ENCODE results near the gene TSHB.

The TSHB gene

DNA sequence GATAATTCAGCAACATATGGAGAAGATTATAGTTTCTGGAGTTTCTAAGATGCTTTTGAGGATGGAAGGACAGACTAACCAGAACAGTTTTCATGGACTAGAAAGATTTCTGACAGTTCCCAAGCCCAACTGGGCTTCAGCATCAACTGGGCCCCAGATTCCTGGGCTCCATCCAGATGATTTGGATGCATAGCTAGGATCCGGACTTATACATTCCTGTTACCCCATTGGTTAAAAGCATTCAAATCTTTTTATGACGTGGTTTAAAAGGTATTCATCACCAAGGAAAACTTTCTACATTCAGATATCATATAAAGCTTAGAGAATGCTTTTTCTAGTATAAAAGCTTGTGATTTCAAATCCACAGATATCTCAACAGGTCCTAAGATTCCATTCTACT lies 29.7 kb downstream of the TSHB start:
- in situ Hi-C loops (cut with MboI; ENCODE audit: low sequenced_read_pairs), result no loop called here

GRCh38 chr1:115060501-115060900 lies 30.9 kb downstream of the TSHB start:
- in situ Hi-C loops (cut with MboI; ENCODE audit: low sequenced_read_pairs), result no loop called here

- in situ Hi-C loops (cut with MboI; ENCODE audit: low sequenced_read_pairs), result no loop called here
Observed at GRCh38 chr1:115062542-115063004, 32.9 kb downstream of the TSHB start.

DNA sequence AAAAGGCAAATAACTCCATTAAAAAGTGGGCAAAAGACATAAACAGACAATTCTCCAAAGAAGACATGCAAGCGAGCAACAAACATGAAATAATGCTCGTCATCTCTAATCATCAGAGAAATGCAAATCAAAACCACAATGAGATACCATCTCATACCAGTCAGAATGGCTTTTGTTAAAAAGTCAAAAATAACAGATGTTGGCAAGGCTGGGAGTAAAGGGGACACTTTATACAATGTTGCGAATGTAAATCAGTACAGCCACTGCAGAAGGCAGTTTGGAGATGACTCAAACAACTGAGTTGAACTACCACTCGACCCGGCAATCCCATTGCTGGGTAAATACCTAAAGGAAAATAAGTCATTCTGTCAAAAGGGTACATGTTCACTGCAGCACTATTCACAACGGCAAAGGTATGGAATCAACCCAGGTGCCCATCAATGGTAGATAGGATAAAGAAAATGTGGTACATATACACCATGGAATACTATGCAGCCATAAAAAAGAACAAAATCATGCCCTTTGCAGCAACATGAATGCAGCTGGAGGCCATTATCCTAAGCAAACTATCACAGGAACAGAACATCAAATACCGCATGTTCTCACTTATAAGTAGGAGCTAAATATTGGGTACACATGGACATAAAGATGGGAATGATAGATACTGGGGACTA lies 33.7 kb downstream of the TSHB start:
- in situ Hi-C loops (cut with MboI; ENCODE audit: low sequenced_read_pairs), result no loop called here

DNA sequence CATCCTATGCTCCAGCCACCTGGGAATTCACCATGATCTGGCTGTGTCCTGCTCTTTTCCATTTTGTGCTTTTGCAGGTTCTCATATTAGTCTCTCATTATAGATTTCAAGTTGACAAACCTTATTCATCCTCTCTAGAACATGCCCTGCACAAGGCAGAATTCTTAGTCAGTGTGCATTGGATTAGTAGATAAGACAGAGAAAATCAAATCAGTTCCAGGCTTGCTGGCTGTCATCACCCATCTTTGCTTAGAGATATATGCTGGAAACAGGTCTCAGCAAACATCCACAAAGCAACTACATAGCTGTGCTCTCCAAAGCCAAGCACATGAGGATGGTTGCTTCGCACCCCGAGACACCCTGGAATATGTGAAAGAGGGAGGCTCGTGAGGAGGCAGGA lies 34.8 kb downstream of the TSHB start:
- in situ Hi-C loops (cut with MboI; ENCODE audit: low sequenced_read_pairs), result no loop called here

- in situ Hi-C loops (cut with MboI; ENCODE audit: low sequenced_read_pairs), result no loop called here
Observed at GRCh38 chr1:115065021-115065420, 35.4 kb downstream of the TSHB start.

GRCh38 chr1:115067161-115067859 lies 37.7 kb downstream of the TSHB start:
- in situ Hi-C loops (cut with MboI; ENCODE audit: low sequenced_read_pairs), result no loop called here

- in situ Hi-C loops (cut with MboI; ENCODE audit: low sequenced_read_pairs), result no loop called here
Observed at GRCh38 chr1:115068826-115069585, 39.4 kb downstream of the TSHB start.

GRCh38 chr1:115069659-115070308 lies 40.2 kb downstream of the TSHB start:
- in situ Hi-C loops (cut with MboI; ENCODE audit: low sequenced_read_pairs), result no loop called here

GRCh38 chr1:115071012-115071664 lies 41.5 kb downstream of the TSHB start:
- in situ Hi-C loops (cut with MboI; ENCODE audit: low sequenced_read_pairs), result no loop called here

GRCh38 chr1:115073298-115074087 lies 43.9 kb downstream of the TSHB start:
- in situ Hi-C loops (cut with MboI; ENCODE audit: low sequenced_read_pairs), result no loop called here

DNA sequence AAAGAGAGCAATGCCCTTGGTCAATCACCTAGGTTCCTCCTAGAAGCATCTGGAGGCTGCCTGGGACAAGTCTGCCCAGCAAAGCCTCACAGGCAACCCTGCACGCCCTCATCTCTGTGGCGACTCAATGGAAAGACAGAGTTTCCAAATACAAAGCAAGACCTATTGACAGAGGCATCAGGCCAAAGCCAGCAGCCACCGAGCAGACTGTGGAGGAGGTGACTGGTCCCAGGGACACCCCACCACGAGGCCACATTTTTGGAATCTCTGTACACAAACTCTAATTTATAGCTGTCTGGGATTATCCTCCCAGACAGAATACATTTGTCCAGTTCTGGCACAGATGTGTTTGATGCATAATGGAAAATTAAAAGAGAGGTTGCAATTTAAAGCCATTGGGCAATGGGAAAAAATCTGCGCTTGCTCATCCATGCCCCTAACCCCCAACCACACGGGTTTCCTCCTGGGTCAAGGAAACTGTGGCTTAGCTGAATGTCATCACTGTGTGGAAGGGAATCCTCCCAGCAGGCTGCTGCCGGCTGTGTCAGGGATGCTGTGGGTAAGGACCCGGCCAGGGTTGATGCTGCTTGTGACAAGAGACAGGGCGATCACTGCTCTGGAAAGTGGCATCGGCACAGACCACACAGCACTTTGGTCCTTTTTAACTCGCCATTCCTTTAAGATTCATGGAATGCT lies 45.4 kb downstream of the TSHB start:
- in situ Hi-C loops (cut with MboI; ENCODE audit: low sequenced_read_pairs), result no loop called here

DNA sequence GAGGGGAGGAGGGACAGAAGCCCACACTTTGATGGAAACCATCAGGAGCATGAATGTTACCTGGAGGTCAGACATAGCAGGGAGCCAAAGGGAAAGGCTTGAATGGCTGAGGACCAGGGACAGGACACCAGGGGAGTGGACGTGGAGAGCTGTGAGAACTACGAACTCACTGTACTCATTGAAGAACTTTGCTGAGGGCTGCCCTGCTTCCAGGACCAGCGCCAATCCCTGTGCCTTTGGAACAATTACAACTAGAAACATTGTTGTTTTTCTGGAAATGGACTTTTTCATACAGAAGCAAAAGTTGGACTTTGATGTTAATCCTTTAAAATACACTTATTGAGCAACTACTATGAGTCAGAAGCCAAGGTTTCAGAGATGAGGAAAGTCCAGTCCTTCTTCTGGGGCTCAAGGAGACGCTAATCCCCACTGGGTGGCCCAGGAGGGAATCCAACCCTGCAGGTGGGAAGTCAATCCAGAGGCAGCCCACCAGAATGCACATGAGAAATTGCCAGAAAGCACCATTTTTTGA lies 46.8 kb downstream of the TSHB start:
- in situ Hi-C loops (cut with MboI; ENCODE audit: low sequenced_read_pairs), result no loop called here

GRCh38 chr1:115077286-115077983 lies 47.8 kb downstream of the TSHB start:
- in situ Hi-C loops (cut with MboI; ENCODE audit: low sequenced_read_pairs), result no loop called here

DNA sequence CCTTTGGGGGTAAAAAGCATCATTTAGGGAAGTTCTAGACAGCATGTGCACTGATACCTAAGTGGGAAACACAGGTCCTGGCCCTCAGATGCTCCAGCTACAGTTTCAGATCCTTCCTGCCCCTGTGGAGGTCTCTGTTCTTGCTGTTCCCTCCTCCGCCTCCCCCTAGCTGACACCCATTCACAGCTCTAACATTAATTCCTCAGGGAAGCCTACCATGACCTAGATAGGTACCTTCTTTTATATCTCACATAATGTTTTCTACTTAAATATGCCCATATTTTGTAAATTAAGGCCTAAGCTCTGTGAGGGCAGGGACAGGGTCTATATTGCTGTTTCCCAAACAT lies 48.3 kb downstream of the TSHB start:
- in situ Hi-C loops (cut with MboI; ENCODE audit: low sequenced_read_pairs), result no loop called here

DNA sequence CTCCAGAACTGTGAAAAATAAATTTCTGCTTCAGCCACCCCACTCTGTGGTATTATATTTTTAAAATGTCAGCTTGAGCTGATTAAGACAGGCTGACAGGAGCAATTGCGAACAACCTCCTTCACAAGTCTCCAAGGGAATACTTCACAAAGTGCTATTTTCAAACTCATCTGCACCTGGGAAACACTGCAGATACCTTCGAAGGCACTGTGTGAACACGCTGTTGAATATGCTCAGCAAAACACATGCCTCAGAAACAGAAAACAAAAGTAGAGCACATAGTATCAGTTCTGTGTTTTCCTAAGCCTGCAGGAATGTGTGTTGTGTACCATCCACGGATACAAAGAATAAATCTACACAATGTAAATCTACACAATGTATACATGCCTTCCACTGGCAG lies 49.1 kb downstream of the TSHB start:
- in situ Hi-C loops (cut with MboI; ENCODE audit: low sequenced_read_pairs), result no loop called here

DNA sequence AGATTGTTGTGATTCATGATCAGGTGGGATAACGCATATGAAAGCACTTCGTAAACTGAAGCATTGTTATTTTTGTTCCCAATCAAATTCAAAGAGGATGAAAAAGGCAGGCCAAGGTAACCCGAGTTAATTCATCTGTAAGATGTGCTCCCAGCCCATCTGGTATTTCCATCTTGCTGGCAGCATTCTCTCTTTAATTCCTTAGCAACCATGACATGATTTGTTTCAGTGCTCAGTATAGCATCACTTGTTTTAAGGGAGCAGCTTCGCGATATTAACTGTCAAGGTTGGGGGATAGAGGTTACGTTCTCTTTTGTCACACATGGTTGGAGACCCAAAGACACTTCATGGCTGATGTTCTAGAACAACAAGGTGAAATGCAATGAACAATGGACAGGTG lies 53.3 kb downstream of the TSHB start:
- in situ Hi-C loops (cut with MboI; ENCODE audit: low sequenced_read_pairs), result no loop called here

Data from HL-60/S4 (cell line).